ENCODE data around the gene IER5L.
A peak's percentile ranks its signal among the peaks of the same experiment; 100 is the strongest.
"Not testable (repeated sequence)": the region's sequence is repeated elsewhere in the genome, so short reads cannot be mapped to it uniquely, and the experiment has no call there.

IER5L gene

DNA sequence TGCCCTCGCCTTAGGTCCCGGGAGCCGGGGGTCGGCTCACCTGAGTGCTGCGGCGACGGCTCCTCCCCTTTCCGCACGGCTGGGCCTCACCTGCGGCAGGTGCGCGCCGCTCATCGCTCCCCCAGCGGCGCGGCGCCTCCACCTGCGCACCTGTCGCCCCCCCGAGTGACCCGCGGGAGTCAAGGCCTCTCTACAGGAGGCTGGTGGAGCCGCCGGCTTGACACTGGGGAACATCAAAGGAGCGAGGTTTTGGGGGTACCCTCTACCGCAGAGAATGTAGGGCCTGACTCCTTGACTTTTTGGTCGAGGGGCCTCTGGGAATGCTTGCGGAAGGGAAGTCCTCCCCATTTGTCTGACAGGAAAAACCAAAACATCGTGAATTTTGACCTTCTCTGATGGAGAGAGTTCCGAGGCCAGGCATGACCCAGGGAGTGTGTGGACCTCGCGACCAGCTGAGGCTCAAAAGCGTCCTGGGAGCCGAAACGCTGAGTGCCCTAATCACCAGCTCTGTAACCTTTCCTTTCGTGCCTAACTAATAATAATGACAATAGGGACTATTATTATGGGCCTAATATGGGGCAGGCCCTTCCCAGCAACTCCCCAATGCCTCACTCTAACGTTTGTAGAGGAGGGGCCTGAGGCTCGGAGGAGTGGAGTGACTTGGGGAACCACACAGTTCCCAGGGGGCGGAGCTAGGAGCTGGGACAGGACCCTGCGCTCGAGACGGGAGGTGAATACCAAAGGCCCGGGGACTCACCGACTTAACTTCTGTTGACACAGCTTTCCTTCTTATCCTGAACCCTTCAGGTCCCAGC is 714 bp upstream of the IER5L start:
- DNase-seq: no peak

DNA sequence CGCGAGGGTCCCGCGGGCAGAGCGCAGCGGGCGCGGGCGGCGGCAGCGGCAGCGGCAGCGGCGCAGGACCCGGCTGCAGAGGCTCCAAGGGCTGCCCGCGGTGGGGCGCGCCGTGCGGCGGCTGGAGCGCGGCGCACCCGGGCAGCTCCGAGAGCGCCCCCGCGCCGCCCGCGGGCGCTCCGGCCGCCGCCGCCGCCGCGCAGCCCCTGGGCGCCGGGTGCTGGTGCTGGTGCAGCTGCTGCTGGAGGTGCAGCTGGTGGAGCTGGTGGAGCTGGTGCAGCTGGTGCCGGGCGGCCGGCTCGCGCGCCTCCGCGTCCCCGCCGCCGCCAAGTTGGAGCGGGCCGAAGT is 644 bp downstream of the IER5L start:
- peak; percentile 26 for DNase-seq

DNA sequence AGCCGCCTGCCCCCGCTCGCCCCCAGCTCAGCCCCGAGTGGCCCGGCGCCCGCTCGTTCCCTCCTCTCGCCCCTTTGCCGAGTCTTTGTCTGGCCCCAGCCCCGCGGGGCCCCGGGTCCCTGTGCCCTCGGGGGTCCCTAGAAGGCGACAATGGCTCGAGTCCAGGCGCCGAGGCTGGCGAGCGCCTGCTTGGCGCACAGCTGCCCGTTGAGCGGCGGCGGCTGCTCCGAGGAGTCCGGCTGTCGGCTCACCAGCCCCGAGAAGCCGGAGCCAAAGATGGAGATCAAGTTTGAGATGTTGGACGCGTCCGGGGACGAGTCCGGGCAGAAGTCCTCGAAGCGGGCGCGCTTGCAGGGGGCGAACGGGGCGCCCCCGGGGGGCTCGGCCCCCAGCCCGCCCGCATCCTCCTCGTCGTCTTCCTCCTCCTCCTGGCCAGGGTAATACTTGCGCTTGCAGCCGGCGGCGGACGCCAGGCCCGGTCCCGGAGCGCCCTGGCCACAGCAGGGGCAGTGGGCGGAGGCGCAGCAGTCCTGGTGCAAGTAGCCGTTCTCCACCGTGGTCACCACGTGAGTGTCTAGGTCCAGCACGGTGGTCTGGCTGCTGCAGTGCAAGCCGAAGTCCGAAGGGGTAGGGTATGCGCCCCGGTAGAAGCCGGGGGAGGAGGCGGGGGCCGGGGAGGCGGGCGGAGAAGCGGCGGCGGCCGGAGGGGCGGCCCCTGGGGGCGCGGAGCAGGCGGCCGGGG is 1.2 kb downstream of the IER5L start:
- no peak for DNase-seq

DNA sequence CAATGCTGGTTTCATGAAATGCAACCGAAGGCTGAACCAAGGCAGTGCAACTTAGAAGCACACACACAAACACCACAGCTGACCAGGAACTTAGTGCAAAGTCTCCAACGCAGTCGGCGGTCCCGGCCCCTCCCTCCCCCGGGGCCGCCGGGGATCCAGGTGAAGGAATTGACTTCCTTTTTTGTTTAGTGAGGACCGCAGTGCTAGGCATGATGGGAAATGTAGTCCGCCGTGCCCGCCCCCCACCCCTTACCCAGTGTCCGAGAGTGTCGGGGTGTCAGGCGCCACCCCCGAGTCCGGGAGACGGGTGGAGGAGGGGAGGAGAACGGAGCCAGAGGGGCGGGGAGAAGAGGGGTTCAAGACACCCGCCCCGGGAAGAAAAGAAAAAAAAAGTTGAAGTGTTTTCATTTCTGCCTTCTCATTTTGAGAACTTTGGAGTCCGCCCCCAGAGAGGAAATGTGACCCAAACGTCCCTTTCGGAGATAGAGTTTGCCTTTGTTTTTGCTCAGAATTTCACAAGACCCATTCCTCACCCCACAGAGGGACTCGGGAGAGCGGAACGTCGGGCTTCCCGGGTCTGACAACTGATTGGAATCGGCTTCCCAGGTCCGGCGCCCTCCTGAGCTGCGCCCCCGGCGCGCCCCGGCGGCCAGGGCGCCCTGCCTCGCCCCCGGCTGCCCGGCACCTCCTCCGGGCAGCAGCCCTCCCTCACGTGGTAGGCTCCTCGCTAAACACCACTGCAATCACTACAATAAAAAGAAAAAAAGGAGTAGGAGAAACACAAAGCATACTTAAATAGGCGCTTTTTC is 2.0 kb downstream of the IER5L start:
- peak; percentile 71 for DNase-seq

DNA sequence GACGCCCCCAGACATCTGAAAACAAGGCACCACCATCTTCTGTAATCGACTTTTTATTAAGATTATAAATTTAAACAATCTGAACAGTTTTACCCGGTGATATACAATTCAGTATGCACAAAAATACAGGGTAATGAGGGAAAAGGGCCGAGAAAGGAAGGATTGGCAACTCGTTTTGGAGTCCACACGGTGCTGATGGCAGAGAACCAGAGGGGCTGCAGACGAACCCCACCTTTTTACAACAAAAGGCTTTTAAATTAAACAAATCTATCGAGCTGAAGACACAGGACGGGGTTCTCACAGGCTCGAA is 2.6 kb downstream of the IER5L start:
- no peak for DNase-seq

DNA sequence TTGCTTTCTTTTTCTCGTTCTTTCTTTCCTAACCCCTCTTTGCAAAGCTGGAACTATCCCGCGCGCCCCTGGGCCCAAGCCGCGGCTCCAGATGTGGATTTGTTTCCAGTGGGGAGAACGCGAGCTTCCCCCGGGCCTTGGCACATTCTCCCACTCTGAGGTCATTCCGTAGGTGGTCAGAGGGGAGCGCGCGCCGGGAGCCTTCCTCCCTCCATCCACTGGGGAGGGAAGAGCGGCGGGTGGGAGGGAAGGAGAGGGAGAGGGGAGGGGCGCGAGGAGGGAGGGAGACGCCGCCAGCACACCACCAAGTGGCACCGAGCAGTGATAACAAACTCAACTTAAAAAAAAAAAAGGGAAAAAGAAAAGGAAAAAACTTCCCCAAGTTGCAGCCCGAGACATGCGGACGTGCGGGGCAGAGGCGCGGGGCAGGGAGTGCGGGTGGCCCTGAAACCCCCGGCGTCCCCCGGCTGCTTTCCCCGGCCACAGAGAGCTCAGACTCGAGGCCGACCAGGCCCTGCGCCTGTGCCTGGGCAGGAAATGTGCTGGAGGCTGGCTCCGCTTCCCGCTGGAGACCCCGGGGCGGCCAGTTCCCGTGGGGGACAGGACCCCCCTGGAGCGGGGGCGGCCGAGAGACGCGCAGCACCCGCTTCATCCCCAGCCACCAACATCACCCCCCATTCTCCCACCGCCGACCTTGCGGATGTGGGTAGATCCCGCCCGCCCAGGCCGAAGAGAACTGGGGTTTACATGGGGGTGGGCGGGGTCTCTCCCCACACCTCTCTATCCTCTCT is 3.1 kb downstream of the IER5L start:
- no peak for DNase-seq

DNA sequence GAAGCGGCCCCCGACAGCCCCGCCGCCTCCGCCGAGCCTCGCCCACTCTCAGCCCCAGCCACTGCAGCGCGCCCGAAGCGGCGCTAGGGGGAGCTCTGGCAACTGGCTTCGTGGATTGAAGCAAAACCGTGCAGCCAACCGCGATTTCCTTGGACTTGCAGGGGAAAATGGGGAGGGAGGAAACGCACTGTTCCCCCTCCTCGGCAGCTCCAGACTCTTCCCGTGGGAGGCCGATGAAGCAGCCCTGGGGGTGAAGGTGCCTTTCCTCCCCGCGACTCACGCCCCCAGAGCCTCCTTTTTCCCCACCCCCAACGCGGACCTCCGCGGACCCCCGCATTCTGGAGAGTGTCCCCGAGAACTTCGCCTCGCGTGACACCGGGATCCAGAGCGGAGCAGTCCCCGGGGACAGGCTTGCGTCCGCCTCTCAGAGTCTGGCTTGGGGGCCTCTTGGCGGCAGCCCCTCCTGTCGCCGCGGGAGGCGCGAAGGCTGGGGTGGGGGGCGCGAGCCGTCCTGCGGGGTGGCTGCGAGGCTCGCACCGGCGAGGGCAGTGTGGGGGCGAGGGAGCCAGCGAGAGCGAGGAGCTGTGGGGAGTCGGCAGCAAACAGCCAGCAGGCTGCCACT is 3.8 kb downstream of the IER5L start:
- peak; percentile 70 for DNase-seq

DNA sequence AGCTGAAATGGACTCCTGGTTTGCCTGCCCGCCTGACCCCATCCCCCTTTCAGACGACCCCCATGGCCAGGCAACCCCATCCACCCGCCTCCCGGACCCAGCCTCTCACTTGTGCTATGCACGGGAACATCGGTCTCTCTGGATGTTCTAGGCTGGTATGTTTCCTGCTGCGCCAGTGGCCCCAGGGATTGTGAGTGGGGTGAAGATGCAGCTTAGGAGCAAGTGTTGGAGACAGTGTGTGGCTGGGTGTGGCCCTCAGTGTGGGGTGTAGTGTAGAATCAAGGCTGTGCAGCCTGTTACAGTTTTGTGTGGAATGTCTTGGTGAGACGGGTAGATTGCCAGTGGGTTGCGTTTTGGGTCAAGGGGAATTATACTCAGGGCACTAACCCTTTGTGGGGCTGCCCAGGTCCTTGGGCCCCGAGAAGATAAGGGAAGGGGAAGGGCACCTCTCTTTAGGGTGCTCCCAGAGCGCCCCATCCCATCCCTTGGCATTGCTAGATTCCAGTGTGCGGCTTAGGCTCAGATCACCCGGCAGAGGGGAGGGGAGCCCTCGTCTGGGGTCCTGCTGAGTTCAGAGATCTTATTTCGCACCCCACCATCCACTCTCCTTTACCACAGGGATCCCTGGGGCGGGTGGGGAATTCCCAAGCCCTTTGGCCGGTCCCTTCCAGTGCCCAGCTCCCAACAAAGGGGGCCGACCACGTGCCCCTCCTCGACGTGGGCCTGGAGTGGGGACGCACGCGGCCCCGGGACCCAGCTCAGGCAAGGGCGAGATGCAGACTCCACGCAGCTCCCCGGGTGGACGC is 4.6 kb downstream of the IER5L start:
- no peak for DNase-seq

DNA sequence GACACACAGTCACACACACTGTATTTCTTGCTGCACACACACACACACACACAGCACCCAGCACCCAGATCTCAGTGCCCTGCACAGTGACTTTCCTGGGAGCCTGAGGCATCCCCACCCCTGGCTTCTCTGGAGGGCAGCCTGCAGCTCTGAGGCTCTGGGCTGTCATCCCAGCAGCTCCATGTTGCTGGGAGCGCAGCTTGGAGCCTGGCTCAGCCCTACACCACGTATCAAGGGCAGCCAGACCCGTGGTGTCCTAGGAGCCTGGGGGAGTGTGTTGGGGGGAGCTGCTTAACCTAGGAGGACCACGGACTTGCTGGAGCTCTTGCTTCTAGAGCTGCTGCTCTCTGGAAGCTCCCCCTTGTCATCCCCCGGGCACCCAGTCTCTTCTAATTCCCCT is 5.2 kb downstream of the IER5L start:
- no peak for DNase-seq

DNA sequence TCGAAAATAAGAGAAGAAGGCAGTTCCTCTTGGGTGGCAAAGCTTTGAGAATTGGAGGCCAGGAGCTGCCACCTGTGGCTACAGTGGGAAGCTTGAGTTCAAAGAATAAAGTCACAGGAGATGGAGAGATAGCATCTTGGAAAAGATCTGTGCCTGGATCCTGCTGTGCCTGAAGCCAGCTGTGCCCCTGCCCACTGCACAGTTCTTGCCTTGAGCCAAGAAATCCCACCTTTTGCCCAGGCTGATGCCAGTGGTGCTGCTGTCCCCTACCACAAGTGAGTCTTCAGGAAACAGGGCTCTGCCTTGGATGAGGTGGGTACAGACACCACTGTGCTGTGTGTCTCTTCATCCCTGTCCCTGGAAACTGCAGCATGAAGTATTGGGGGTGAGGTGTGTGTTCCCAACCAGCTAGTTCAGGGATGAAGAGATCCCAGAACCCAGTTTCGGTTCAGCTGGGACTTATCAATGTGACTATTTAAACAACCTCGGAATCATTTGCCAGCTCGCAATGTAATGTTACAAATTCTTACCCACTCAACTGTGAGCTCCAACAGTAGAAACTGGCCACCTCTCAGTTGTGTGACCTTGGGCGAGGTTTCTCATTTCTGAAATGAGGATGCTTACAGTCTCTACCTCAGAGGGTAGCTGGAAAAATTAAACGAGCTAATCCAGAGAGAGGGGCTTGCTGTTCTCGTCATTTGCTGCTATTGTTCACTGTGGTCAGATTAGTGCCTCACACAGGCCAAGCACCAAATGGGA is 5.9 kb downstream of the IER5L start:
- no peak for DNase-seq

DNA sequence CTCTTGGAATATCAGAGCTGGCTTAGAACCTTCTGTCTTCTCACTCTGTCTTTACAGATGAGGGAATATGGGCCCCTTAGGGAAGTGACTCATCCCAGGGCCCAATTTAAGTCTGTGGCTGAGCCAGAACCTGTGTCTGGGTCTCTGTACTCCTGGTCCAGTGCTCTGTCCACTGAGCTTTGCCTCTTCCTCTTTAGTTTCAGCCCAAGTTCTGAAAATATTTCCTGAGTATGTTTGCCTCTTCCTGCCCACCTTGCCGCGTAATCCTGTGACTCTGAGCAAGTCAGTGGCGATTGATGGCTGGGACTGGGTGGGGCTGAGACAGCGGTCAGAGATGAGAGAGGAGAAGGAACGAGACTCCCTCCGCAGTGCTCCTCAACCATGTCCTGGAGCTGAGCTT is 7.8 kb downstream of the IER5L start:
- DNase-seq: no peak

DNA sequence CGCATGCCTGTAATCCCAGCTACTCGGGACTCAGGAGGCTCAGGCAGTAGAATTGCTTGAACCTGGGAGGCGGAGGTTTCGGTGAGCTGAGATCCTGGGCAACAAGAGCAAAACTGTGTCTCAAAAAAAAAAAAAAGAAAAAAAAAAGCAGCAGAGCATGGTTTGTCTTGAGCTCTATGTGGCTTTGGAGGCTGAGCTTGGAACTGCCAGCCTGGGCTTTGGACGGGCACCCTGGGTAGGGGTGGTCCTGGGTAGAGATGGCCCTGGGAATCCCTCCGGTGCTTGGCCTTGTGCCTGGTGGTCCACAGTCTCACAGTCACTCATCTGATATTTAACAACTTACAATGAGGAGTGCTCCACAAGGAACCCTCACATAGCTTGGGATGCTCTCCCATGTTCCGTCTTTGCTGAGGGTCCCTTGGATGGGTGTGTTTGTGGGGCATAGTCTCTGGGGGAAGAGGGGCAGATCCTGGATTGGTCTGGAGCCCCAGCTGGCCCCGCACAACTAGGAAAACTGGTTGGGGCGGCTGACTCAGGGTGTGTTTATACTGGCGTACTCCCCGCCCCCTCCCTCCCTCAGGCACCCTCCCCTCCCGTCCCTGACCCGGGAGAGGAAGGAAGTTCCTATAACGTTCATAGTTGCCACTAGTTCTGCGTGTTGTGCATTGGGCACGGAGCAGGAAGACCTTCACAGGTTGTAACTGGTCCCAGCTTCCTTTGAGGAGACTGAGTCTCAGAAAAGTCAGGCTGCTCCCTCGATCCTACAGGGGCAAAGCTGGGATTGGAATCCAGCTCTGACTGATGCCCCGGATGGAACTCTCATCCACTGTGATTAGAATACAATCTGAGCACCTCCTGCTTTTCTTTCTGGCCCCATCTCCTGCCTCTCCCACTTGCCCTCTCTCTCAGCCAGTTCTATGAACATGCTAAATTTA is 11.2 kb downstream of the IER5L start:
- peak; percentile 4 for DNase-seq

DNA sequence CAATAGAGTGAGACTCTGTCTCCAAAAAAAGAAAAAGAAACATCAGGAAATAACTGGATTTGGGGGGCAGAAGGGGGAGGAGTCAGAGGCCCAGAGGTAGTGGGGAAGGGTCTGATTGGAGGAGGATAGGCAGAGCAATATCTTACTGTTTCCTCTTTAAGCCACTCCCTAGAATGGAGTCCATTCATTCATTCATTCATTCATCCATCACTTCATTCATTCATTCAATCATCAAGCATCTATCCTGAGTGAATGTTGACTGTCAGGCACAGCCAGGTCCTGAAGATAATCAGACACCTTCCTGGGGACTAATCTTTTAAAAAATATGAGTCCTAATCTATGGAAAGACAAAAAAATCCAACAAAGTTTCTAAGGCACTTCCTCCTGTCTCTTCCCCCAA is 12.9 kb downstream of the IER5L start:
- DNase-seq: no peak

DNA sequence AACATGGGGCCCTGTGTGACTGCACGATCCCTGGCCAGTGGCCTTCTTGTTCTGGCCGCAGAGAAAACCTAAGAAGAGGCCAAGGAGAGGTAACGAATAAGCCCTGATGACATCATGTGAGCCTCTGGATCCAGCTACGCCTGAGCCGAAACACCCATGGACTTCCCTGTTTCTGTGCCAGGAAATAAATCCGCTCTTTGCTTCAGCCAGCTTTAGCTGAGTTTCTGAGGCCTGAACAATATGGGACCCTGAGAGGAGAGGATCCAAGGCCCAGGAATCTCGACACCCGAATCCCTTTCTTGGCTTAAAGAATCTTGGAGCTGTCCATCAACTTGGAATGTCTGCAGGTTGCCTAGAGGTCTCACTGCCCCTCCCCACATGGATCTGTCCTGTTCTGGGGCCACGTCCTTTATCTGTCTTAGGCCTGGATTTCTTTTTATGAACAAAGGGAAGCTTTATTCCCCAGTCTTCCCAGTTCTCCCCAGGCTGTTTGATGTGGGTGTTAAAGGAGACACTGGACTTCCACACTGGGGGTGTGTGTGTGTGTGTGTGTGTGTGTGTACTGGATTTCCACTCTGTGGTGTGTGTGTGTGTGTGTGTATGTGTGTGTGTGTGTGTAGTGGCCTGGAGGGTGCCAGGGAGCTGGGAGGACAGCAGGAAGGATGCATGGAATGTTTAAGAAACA is 13.7 kb downstream of the IER5L start:
- DNase-seq: no peak

DNA sequence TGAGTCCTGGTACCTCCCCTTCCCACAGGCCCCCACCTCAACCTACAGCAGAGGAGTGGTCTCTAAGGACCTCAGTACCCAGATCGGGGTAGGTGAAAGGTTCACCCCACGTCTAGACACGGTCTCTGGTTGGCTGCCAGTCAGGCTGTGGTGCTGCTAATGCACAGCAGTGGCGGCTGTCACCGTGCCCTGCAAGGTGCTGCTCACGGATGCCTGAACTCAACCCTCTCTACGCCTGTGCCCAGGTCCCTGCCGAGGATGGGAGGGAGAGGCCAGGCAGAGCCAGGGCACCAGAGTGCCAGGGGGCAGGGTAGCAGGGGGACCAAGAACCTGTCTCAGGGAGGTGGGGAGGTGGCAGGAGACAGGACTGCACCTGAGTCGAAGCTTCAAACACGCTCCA is 14.3 kb downstream of the IER5L start:
- no peak for DNase-seq

DNA sequence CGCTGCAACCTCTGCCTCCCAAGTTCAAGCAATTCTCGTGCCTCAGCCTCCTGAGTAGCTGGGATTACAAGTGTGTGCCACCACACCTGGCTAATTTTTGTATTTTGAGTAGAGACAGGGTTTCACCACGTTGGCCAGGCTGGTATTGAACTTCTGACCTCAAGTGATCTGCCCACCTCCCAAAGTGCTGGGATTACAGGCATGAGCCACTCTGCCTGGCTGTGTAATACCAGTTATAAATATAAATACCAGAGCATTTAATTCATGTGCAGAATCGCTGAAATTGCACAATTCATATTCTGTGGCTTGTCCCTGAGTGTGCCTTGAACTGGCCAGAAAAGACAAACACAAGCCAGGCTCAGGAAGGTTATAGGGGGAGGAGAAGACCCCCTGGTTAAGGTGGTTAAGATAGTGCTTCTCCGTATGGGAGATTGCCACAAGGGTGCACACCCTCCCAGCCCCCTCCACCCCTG is 14.8 kb downstream of the IER5L start:
- not testable (repeated sequence) for DNase-seq

DNA sequence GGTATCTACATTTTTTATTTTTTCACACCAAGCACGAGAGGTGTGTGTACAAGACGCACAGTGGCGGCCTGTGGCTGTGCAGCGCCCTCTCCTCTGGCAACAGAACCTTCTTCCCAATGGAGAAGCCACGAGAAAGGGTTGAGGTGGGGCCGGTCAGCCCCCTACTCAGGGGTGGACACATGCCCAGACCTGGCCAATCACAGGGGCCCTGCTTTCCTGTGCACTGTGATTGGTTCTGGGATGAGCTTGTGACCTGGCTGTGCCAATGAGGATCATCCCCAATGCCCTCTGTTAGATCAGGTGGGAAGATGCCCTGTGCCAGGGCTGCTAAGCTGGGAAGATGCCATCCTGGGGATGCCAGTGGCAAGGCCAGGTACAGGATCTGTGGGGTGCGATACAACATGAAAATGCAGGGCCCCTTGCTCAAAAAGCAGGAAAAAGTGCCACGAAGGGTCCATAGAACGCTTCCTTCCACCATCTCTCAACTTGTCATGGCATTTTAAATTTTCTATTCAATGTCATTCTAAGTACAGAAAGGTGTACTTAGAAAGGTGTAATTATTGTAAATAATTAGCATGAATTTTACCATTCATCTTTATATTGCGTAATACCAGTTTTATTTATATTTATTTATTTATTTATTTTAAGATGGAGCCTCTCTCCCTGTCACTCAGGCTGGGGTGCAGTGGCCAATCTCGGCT is 15.4 kb downstream of the IER5L start:
- no peak for DNase-seq

DNA sequence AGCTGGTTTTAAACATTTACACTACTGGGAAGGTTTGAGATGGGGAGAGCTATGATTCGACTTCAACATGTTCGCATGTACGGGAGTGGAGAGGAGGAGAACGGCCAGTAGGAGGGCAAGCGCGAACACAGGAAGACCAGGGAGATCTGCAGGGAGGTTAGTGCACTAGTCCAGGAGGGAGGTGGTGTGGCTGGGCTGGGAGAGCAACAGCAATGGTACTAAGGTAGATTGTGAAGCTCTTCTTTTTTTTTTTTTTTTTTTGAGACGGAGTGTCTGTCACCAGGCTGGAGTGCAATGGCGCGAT is 16.6 kb downstream of the IER5L start:
- no peak for DNase-seq
